Spleen (tissue), 11 donors: Measurements from ENCODE around the gene ADCY2. TPM values are rescaled to one million over a fixed set of nuclear protein-coding genes. Genes with fewer than 3 reads are reported as not detected.

ENCODE experiments used
- DNase-seq: peaks from one replicate; pipeline ENCODE4 v3.0.0-alpha.2; 2020
- H3K27ac ChIP-seq, 8 donors: fragments of 200-600 bp; sonication (generic) in 7 of 8; 1 replicate in 4 of 8; 2 replicates in 4 of 8; pipeline versions ENCODE4 v1.5.0 to v1.8.0; 2016 to 2021; ENCODE audit warnings: inconsistent platforms in 4 of 8, mild to moderate bottlenecking in 4 of 8, moderate library complexity in 1 of 8
- H3K27me3 ChIP-seq, 7 donors: fragments of 200-600 bp; sonication (generic) in 6 of 7; replicated peaks in 1 of 7; 1 replicate in 4 of 7; 2 replicates in 3 of 7; pipeline versions ENCODE4 v1.5.0 to v1.8.0; 2016 to 2021; ENCODE audit warnings: inconsistent platforms in 3 of 7, mild to moderate bottlenecking in 1 of 7
- H3K36me3 ChIP-seq, 6 donors: fragments of 200-600 bp; sonication (generic) in 5 of 6; 1 replicate in 4 of 6; 2 replicates in 2 of 6; pipeline versions ENCODE4 v1.5.0 to v1.8.0; 2016 to 2021; ENCODE audit warnings: inconsistent platforms in 2 of 6
- H3K4me1 ChIP-seq, 6 donors: fragments of 200-600 bp; sonication (generic) in 5 of 6; 1 replicate in 3 of 6; 2 replicates in 3 of 6; pipeline versions ENCODE4 v1.5.0 to v1.8.0; 2016 to 2021; ENCODE audit warnings: inconsistent platforms in 3 of 6
- H3K4me3 ChIP-seq, 8 donors: fragments of 200-600 bp; sonication (generic) in 7 of 8; 1 replicate in 4 of 8; 2 replicates in 4 of 8; pipeline versions ENCODE4 v1.5.0 to v1.8.0; 2016 to 2021; ENCODE audit warnings: inconsistent platforms in 4 of 8, mild to moderate bottlenecking in 4 of 8, moderate library complexity in 2 of 8
- H3K9me3 ChIP-seq, 8 donors: fragments of 200-600 bp; sonication (generic) in 7 of 8; 1 replicate in 4 of 8; 2 replicates in 4 of 8; pipeline versions ENCODE4 v1.5.0 to v1.8.0; 2016 to 2021; ENCODE audit warnings: inconsistent platforms in 4 of 8
- POLR2A ChIP-seq, 3 donors: fragments of 450-650 bp; IDR thresholded peaks; one replicate each; pipeline ENCODE4 v1.5.1; 2017; ENCODE audit warnings: antibody characterized with exemption in 3 of 3, mild to moderate bottlenecking in 1 of 3
- POLR2AphosphoS5 ChIP-seq, 3 donors: sonication (generic); formaldehyde crosslinking; IDR thresholded peaks; one replicate each; pipeline ENCODE4 v1.5.1; 2017; ENCODE audit warnings: antibody characterized with exemption in 3 of 3
- WGBS, 5 donors: extraction: QIAGEN DNeasy Blood & Tissue Kit in 3 of 5; methylation state at CpG; one replicate each; pipeline versions ENCODE4 v1.1.5 to v1.1.7; 2013 to 2018; 5-methylcytosine and 5-hydroxymethylcytosine counted together
- intact Hi-C: fragments of 100-400 bp; cut with DNase I; formaldehyde crosslinking; loops from one replicate; pipeline ENCODE4 v1.15.0; 2023; ENCODE audit warnings: low total_unique reads
- polyA plus RNA-seq, 3 donors: library from polyadenylated mRNA; stranded (reverse); fragments of 200-250 nt; gene quantifications; one replicate each; pipeline ENCODE4 v1.2.1, GENCODE V29; 2013
- total RNA-seq, 7 donors: library from RNA; depleted of rRNA in 3 of 7; stranded (reverse); fragments of >200 nt in 3 of 7; fragmentation: NEBNext Ultra II Directional in 4 of 7; extraction: Animal tissue kit (Norgen Biotek cat#: 25700) in 4 of 7; gene quantifications; one replicate each; pipeline versions ENCODE4 v1.1.0 to v1.2.1, GENCODE V29; 2016 to 2021
- TF ChIP-seq, protein P1 (sequence below), 11 experiments: fragments of 200-600 bp in 7 of 11; fragments of 450-650 bp in 4 of 11; sonication (generic) in 4 of 11; IDR thresholded peaks in 8 of 11; conservative IDR thresholded peaks in 3 of 11; 1 replicate in 7 of 11; 2 replicates in 4 of 11; pipeline versions ENCODE4 v1.4.0 to v1.8.0; 2016 to 2021; ENCODE audit warnings: antibody characterized with exemption in 11 of 11, inconsistent platforms in 4 of 11, mild to moderate bottlenecking in 1 of 11
- donor health status: healthy with polysubstance abuse.
- donor health status: DM: no; HTN: no; CAD: no; lungs with moderate emphysema.
- donor health status: DM: no; HTN: no; CAD: no.
- donor health status: Bipolar disorder and iron deficiency.
- donor health status: healthy.
- donor health status: DM: no; HTN: no; CAD: no.
- donor health status: DM: yes; HTN: yes; CAD: no.

The ADCY2 gene
- total and polyA plus RNA-seq, 10 donors, result 0.02 to 1.5 (median 0.18) TPM

DNA sequence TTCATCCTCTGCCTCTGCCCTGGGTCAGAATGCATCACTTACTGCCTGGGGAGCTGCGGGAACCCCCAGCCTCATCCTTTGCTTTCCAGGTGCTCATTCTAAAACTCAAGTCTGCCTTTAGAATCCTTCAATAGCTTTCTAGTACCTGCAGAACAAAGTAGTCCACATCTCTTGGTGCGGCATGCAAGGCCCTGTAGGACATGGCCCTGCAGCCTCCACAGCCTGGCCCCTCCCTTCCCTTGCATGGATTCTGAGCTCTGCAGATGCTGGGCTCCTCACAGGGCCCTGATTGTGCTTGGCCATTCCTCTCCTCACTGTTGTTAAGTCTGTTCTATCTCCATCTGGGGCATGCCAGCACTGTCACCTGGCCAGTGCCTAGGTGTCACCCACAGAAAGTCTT is 141.6 kb downstream of the ADCY2 start:
- Histone ChIP-seq H3K4me3 (no peak overlapping the region), H3K27me3 (no peaks in the 10 kb centered on the region), H3K36me3 (no peaks in the 10 kb centered on the region), H3K9me3 (no peaks in the 10 kb centered on the region), H3K4me1 (no peaks in the 10 kb centered on the region), H3K27ac (no peak overlapping the region)
- intact Hi-C loops, result no loop called here
- TF ChIP-seq, protein P1, sequence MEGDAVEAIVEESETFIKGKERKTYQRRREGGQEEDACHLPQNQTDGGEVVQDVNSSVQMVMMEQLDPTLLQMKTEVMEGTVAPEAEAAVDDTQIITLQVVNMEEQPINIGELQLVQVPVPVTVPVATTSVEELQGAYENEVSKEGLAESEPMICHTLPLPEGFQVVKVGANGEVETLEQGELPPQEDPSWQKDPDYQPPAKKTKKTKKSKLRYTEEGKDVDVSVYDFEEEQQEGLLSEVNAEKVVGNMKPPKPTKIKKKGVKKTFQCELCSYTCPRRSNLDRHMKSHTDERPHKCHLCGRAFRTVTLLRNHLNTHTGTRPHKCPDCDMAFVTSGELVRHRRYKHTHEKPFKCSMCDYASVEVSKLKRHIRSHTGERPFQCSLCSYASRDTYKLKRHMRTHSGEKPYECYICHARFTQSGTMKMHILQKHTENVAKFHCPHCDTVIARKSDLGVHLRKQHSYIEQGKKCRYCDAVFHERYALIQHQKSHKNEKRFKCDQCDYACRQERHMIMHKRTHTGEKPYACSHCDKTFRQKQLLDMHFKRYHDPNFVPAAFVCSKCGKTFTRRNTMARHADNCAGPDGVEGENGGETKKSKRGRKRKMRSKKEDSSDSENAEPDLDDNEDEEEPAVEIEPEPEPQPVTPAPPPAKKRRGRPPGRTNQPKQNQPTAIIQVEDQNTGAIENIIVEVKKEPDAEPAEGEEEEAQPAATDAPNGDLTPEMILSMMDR (IDR thresholded peaks at IDR 0.05 in 8 of 11, conservative IDR thresholded peaks at IDR 0.05 in 3 of 11), result no peak
- no peak for TF ChIP-seq POLR2AphosphoS5 (IDR thresholded peaks at IDR 0.05)
- no peak for TF ChIP-seq POLR2A (IDR thresholded peaks at IDR 0.05)
- WGBS, 5 donors, result 84 to 94% (median 86%) methylated on average over 2 of the region's 2 CpGs
- DNase-seq, result no peak

DNA sequence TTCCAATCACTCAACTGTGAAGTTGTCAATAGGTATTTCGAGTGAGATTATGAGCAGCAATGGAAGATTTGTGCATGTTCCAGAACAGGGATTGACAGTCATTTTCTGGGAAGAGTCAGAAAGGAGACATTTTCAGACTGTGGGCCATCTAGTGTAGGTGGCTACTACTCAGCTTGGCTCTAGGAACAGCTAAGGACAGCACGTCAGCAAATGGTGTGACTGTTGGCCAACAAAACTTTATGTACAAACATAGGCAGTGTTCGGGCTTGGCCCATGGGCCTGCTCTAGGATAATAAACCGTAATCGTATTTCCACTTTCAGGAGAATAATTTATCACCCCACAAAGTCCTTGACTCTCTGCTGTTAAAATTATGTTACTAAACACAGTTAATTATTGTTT is 143.6 kb downstream of the ADCY2 start:
- Histone ChIP-seq H3K9me3 (no peaks in the 10 kb centered on the region), H3K27ac (no peak overlapping the region), H3K27me3 (no peaks in the 10 kb centered on the region), H3K4me1 (no peaks in the 10 kb centered on the region), H3K36me3 (no peaks in the 10 kb centered on the region), H3K4me3 (no peak overlapping the region)
- WGBS, 5 donors, result 78 to 87% (median 80%) methylated on average over 5 of the region's 5 CpGs
- DNase-seq, result no peak
- intact Hi-C loops, result no loop called here
- TF ChIP-seq, protein P1 (IDR thresholded peaks at IDR 0.05 in 8 of 11, conservative IDR thresholded peaks at IDR 0.05 in 3 of 11), result no peak

DNA sequence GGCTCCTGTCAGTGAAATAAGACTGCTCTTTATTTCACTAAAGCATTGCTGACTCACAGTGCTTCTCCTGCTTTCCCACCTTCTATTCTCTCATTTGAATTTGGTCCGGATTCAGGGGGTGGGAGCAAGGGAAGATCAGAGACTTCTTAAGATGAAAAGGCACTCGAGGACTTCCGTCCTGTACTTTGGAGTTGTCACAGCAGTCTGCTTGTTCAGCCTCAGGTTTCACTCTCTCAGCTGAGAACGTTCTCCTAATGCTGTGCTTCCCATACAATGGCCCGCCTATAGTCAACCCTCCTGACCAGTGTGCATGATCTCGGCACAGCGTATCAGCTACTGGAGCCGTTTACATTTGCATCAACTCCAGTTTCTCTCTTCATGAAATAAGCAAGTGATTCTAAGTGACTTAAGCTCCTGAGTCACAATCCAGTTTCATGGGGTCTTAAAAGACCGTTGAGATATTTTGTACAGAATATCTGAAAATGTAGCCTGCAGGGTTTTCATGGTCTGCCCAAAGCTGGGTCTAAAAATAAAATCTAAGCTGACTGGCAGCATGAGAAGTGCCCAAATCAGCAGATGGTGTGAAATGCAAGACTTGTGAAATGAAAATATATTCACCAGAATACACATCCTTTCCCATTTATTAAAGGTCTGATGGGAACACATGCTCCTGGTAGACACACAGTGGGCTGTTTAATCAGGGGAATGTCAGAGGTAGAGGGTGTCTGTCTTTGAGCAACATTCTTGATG is 145.0 kb downstream of the ADCY2 start:
- TF ChIP-seq POLR2A (IDR thresholded peaks at IDR 0.05), result no peak
- TF ChIP-seq, protein P1 (IDR thresholded peaks at IDR 0.05 in 8 of 11, conservative IDR thresholded peaks at IDR 0.05 in 3 of 11), result no peak
- TF ChIP-seq POLR2AphosphoS5 (IDR thresholded peaks at IDR 0.05), result no peak
- H3K36me3 ChIP-seq, result no peaks in the 10 kb centered on the region
- H3K27ac ChIP-seq, result no peak overlapping the region
- WGBS, 5 donors, result 60 to 74% (median 63%) methylated on average over 9 of the region's 9 CpGs
- no peaks in the 10 kb centered on the region for H3K9me3 ChIP-seq
- H3K27me3 ChIP-seq, result no peaks in the 10 kb centered on the region
- no peak for DNase-seq
- H3K4me1 ChIP-seq, result no peaks in the 10 kb centered on the region
- intact Hi-C loops, result no loop called here
- no peak overlapping the region for H3K4me3 ChIP-seq

DNA sequence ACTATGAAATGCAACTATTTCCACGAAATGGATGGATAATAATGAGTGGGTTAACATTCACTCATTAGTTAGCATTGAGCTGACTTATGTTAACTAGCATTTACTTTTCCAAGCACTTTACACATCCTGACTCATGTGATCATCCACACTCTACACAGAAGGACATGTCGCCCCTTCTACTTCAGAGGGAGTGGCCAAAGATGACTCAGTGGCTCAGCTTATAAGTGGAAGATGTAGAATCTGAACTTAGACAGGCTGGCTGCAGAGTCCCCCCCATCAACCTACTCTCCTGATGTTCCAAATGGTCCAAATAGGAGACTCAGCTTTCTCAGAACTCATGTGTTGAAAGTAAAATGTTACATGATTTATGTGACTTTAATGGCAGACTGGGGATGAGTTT is 146.0 kb downstream of the ADCY2 start:
- no peaks in the 10 kb centered on the region for H3K36me3 ChIP-seq
- no peak for DNase-seq
- no peaks in the 10 kb centered on the region for H3K4me1 ChIP-seq
- intact Hi-C loops, result no loop called here
- no peak overlapping the region for H3K27ac ChIP-seq
- no peaks in the 10 kb centered on the region for H3K27me3 ChIP-seq
- TF ChIP-seq POLR2AphosphoS5 (IDR thresholded peaks at IDR 0.05), result no peak
- TF ChIP-seq POLR2A (IDR thresholded peaks at IDR 0.05), result no peak
- TF ChIP-seq, protein P1 (IDR thresholded peaks at IDR 0.05 in 8 of 11, conservative IDR thresholded peaks at IDR 0.05 in 3 of 11), result no peak
- no peak overlapping the region for H3K4me3 ChIP-seq
- no peaks in the 10 kb centered on the region for H3K9me3 ChIP-seq
- WGBS, 5 donors, result 58 to 74% (median 69%) methylated on average over 2 of the region's 2 CpGs
